ENCODE results near the gene SPR.
A peak's percentile ranks its signal among the peaks of the same experiment; 100 is the strongest.

The SPR gene

DNA sequence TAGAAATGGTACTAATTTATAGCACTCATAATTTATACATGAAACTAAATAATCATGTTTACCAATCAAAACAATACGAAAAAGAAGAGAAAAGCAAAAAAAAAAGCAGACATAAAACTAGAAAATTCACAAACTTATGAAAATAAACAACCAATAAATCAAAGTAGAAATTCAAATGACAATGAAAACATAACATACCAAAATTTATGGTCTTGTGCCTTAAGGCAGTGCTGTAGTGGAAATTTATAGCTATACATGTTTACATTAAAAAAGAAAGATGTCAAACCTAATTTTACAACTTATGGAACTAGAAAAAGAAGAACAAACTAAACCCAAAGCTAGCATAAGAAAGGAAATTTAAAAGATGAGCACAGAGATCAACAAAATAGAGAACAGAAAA, 16.1 kb upstream of the SPR start:
- DNase-seq (no peak), ATAC-seq (no peak)
- Mint-ChIP-seq H3K27me3 (peaks cover 40% of the 10 kb centered on the region), H3K4me3 (no peak overlapping the region), H3K4me1 (no peaks in the 10 kb centered on the region), H3K27ac (no peak overlapping the region), H3K36me3 (ENCODE audit: low read depth) (no peaks in the 10 kb centered on the region), H3K9me3 (peaks cover 10% of the 10 kb centered on the region)

DNA sequence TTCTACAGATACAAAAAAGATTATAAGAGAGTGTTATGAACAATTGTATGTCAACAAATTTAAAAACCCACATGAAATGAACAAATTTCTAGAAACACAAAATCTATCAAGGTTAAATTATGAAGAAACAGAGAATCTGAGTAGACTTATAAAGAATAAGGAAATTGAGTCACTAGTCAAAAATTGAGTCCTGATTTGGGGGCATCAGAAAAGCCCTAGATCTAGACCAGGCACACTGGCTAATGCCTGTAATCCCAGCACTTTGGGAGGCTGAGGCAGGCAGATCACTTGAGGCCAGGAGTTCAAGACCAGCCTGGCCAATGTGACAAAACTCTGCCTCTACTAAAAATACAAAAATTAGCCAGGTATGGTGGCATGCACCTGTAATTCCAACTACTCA, 15.3 kb upstream of the SPR start:
- no peaks in the 10 kb centered on the region for H3K36me3 Mint-ChIP-seq (ENCODE audit: low read depth)
- no peak overlapping the region for H3K4me3 Mint-ChIP-seq
- H3K27ac Mint-ChIP-seq: no peak overlapping the region
- ATAC-seq (no peak), DNase-seq (no peak)
- H3K27me3 Mint-ChIP-seq: peaks cover 35% of the 10 kb centered on the region
- peaks cover 10% of the 10 kb centered on the region for H3K9me3 Mint-ChIP-seq
- no peaks in the 10 kb centered on the region for H3K4me1 Mint-ChIP-seq

DNA sequence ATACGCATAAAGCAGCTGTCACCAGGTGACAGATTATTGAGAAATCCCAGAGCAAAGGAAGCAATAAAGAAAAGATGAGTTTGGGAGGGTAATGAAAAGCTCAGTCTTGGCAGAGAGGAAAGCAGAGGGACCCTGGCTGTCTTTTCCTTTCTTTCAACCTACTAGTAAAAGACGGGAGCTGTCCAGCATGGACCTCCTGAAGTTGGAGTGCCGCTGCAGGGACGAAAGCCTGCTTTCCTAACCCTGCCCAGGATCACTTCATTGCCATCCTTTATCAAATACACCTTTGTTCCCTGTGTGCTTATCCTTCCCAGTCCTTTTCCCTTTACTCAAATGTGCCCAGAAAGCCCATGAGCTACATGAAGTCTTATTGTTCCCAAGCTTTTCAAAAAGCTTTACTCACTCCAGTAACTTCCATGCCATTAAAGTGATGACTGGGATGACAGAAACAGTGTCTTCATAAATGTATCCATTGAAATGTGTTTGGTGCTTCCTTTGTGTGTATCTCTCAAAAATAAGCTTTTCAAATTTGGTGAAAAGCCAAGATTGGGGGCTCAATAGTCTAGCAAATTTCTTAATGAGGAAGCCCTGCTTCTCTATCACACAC, 3.7 kb upstream of the SPR start:
- Mint-ChIP-seq H3K36me3 (ENCODE audit: low read depth) (no peaks in the 10 kb centered on the region), H3K9me3 (no peaks in the 10 kb centered on the region), H3K27ac (no peak overlapping the region), H3K27me3 (peaks cover 57% of the 10 kb centered on the region), H3K4me1 (peaks cover 3% of the 10 kb centered on the region), H3K4me3 (no peak overlapping the region)
- ATAC-seq: no peak
- peak; percentile 44 for DNase-seq

DNA sequence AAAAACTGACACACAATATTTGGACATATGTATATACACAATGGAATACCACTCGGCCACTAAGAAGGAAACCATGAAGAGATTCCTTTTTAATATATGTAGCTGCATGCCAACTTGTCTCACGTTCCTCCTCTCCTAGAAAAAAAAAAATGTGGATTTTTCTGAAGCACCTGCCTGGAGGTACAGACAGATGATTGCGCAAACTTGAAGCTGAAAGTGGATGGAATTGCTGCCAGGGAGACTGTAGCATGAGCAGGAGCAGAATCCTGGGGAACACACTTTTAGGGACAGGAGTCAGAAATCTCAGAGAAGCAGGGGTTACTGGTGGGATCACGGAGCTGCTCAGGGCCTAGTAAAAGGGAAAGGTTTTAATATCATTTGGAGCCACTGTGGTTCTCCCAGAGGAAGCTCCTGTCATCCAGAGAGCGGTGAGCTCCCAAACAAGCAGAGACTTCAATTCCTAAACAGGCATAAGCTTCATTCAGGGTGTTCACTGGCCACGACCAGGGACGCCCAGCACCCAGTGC, 640 bp upstream of the SPR start:
- H3K4me1 Mint-ChIP-seq: peaks cover 5% of the 10 kb centered on the region
- H3K27ac Mint-ChIP-seq: no peak overlapping the region
- peaks cover 4% of the 10 kb centered on the region for H3K36me3 Mint-ChIP-seq (ENCODE audit: low read depth)
- H3K9me3 Mint-ChIP-seq: no peaks in the 10 kb centered on the region
- H3K4me3 Mint-ChIP-seq: peak overlapping the region; percentile 70
- DNase-seq (no peak), ATAC-seq (no peak)
- H3K27me3 Mint-ChIP-seq: peaks cover 71% of the 10 kb centered on the region

DNA sequence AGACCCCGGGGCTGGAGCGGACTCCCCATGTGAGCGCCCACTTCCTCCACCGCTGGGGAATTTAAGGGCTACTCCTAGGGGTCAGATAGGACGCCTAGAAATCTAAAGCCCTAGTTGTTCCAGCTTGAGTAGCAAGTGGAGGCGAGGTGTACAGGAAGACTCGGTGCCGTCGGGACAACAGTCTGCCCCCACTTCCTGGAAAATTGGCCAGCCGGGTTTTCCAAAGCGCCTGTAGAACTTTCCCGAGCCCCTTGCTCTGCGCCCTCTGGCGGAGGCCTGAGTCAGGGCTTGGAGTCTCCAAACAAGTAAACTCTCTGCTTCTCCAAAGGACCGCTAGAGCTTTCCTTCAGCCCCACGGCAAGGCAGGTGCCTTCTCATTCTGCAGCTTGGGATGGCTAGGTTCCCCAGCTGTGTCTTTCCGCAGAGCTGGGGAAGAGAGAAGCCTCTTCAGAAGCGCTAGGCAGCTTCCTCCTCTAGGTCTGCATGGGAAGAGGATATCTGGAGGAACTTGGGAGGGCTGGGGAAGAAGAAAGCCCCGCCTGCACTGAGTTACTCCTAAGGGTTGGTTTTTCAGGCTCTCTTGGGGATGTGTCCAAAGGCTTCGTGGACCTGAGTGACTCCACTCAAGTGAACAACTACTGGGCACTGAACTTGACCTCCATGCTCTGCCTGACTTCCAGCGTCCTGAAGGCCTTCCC, 681 bp downstream of the SPR start:
- H3K36me3 Mint-ChIP-seq (ENCODE audit: low read depth): peaks cover 4% of the 10 kb centered on the region
- peaks cover 5% of the 10 kb centered on the region for H3K4me1 Mint-ChIP-seq
- ATAC-seq: peak; percentile 31
- H3K4me3 Mint-ChIP-seq: peak overlapping the region; percentile 73
- DNase-seq: peak; percentile 76
- H3K27me3 Mint-ChIP-seq: peaks cover 67% of the 10 kb centered on the region
- no peak overlapping the region for H3K27ac Mint-ChIP-seq
- H3K9me3 Mint-ChIP-seq: no peaks in the 10 kb centered on the region

DNA sequence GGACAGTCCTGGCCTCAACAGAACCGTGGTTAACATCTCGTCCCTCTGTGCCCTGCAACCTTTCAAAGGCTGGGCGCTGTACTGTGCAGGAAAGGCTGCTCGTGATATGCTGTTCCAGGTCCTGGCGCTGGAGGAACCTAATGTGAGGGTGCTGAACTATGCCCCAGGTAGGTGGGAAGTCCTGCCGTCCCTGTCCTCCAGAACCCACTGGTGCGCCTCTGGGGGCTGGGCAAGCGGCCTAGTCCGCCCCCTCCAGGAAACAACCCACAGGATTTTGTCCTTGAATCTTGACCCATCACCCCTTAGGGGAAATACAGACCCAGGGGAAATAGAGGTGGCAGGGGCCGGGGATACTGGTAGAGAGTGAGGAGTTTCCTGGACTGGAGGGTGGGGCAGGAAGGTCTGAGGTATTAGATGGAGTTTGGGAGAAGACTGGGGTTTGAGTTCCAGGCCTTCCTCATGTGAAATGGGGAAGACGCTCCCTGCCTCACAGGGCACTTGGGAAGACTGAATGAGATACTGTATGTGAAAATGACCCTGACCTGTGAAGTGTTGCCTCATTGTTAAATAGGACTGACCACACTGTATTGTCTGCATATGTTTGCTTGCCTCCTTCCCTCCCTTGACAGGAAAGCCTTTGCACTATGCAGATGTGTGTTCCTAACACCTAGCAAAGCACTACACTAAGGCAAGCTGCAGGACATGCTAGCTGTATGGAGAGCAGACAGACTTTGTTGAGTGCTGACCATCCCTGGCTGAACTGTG, 1.4 kb downstream of the SPR start:
- peak overlapping the region; percentile 73 for H3K4me3 Mint-ChIP-seq
- ATAC-seq: no peak
- peaks cover 5% of the 10 kb centered on the region for H3K4me1 Mint-ChIP-seq
- peaks cover 65% of the 10 kb centered on the region for H3K27me3 Mint-ChIP-seq
- no peak for DNase-seq
- no peaks in the 10 kb centered on the region for H3K9me3 Mint-ChIP-seq
- H3K27ac Mint-ChIP-seq: no peak overlapping the region
- peaks cover 4% of the 10 kb centered on the region for H3K36me3 Mint-ChIP-seq (ENCODE audit: low read depth)

DNA sequence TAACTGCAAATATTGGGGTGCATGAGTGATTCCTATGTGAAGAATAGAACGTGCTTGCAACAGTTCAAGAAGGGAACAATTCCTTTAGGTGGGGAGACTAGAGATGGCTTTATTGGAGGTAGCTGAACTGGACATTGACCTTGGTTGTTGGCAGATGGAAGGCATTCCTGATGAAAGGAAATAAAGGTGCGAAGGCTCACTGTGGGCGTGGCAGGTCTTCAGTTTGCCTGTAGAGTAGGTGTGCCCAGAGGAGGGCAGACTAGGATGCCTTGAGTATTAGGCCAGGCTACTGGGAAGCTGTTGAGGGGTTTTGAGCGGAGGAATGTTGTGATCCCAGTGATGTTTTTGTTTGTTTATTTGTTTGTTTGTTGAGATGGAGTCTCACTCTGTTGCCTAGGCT, 2.8 kb downstream of the SPR start:
- peaks cover 4% of the 10 kb centered on the region for H3K36me3 Mint-ChIP-seq (ENCODE audit: low read depth)
- no peak for ATAC-seq

DNA sequence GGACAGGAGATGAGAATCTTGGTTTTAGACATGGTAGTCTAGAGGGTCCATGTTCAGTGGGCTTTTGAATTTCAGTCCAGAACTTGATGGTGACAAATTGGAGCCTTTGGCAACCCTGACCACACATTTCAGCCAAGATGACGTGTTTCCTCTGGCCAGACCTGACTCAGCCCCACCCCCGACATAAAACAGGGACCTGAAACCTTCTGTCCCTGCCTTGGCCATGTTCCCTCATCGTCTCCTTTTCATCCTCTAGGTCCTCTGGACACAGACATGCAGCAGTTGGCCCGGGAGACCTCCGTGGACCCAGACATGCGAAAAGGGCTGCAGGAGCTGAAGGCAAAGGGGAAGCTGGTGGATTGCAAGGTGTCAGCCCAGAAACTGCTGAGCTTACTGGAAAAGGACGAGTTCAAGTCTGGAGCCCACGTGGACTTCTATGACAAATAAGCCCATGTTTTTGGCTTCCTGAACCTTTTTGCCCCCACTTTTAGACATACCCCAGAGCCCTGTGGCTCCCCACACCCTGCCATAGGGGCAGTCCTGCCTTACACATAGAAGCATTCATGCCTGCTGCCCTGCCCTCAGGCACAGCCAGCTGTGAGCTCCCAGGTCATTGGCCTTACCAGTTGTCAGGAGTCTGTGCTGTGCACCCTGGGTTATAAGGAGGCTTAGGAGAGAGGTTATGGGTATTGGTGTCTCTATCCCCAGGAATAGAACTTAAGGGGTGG, 4.0 kb downstream of the SPR start:
- Mint-ChIP-seq H3K36me3 (ENCODE audit: low read depth) (peaks cover 4% of the 10 kb centered on the region), H3K4me1 (peaks cover 6% of the 10 kb centered on the region), H3K27ac (no peak overlapping the region), H3K4me3 (no peak overlapping the region), H3K27me3 (peaks cover 61% of the 10 kb centered on the region), H3K9me3 (no peaks in the 10 kb centered on the region)
- no peak for ATAC-seq
- DNase-seq: no peak

More for the DNA sequence above, 2.8 kb downstream of the SPR start:
- H3K4me3 Mint-ChIP-seq: no peak overlapping the region
- H3K27ac Mint-ChIP-seq: no peak overlapping the region
- H3K9me3 Mint-ChIP-seq: no peaks in the 10 kb centered on the region
- peaks cover 64% of the 10 kb centered on the region for H3K27me3 Mint-ChIP-seq
- peaks cover 5% of the 10 kb centered on the region for H3K4me1 Mint-ChIP-seq
- DNase-seq: no peak

DNA sequence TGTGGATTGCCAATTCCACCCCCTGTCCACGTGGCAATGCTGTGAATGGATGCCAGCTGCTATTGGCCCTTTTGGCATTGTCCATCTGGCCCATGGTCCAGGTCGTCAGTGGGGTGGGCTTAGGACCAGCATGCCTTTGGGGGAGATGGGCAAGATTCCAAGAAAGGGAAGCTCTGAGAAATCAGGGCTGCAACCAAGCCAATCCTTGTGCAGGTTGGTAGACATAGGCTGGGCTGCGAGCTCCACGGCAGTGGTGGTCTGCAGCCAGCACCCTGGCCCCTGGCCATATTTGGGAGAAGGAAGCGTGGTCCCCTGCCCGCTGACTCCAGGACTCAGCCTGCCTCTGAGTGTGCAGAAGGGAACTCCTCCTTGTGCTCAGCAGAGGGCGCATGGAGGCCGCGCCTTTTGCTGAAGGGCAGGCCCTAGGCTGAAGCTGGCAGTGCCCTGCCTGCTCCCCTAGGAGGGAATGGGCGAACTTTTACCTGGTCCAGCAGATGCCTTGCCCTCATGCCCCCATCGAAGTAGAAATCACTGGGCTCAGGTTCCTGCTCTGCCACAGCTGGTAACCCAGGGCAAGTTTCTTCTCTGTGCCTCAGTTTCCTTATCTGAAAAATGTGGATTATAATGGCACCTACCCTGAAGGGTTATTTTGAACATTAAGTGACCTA, 5.4 kb downstream of the SPR start:
- Mint-ChIP-seq H3K9me3 (no peaks in the 10 kb centered on the region), H3K27ac (no peak overlapping the region), H3K27me3 (peaks cover 60% of the 10 kb centered on the region), H3K4me3 (no peak overlapping the region), H3K4me1 (peaks cover 6% of the 10 kb centered on the region), H3K36me3 (ENCODE audit: low read depth) (peaks cover 4% of the 10 kb centered on the region)
- peak; percentile 76 for ATAC-seq
- DNase-seq: peak; percentile 61

DNA sequence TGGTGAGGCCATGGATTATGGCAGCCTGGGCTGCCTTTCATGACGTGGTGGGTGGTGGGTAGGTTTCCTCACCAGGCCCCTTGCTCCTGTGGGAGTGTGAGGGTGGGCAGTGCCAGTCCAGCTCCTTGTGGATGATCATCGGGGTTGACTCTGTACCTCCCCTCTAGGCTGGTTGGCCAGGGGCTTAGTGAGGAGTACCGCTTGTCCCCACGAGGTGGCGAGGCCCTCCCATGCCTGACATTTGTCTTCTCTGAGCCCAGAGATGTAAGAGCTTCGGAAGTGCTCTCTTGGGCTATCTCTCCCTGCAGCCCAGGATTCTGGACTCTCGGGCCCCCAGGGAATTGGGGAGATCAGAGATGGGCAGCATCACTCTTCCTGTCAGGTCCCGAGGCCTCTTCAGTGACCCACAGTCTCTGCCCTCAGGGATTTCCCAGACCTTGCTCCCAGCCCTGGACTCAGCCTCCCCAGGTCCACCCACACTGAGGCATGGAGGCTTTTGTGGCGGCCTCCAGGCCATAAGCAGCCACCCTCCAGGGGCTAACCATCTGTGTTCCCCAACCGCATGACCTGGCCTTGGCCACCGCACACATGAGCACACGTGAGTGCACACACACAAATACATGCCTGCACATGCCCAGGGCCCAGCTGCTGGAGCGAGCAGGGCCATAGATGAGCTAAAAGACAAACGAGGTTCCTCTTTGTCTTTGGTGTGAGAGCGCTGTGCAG, 6.5 kb downstream of the SPR start:
- Mint-ChIP-seq H3K27ac (no peak overlapping the region), H3K4me1 (peaks cover 4% of the 10 kb centered on the region), H3K36me3 (ENCODE audit: low read depth) (peaks cover 4% of the 10 kb centered on the region), H3K9me3 (no peaks in the 10 kb centered on the region), H3K4me3 (no peak overlapping the region), H3K27me3 (peaks cover 60% of the 10 kb centered on the region)
- DNase-seq: peak; percentile 55
- ATAC-seq: peak; percentile 58

DNA sequence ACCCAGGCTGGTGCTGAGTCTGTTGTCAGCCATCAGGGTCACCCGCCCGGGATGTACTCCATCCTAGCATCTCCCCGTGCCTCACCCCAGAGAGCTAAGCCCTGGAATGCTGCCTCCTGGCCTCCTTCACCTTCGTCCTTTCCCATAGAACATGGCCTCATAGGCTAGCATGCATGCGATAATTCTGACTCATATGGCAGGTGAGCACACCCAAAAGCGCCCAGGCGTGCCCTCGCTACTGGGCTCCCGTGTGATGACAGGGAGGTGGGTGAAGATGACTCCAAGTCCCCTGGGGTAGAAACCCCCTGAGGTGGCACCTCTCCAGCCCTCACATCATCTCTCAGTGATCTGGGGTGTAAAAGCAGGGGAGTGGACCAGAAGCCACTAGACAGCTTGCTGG, 7.3 kb downstream of the SPR start:
- Mint-ChIP-seq H3K27me3 (peaks cover 55% of the 10 kb centered on the region), H3K4me1 (peaks cover 2% of the 10 kb centered on the region), H3K27ac (no peak overlapping the region), H3K4me3 (no peak overlapping the region), H3K36me3 (ENCODE audit: low read depth) (peaks cover 4% of the 10 kb centered on the region), H3K9me3 (no peaks in the 10 kb centered on the region)
- ATAC-seq (no peak), DNase-seq (no peak)

DNA sequence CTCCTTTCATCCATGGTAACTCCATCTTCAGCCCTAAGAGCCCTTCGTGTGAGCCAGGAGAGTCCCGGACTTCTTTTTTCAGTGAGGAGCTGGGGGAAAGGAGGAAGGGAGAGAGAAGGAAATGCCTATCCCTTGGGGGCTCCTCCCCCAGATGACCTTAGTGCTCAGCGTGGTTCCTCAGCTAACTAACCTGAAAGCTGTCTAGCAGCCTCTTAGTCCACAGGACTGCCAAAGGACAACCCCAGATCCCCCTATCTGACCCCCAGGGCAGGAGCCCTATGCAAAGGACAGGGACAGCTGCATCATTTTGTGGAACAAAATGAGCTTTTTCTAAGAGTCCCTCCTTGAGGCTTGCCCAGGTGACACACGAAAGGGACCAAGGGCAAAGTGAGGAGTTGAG, 7.9 kb downstream of the SPR start:
- H3K4me1 Mint-ChIP-seq: peaks cover 2% of the 10 kb centered on the region
- no peaks in the 10 kb centered on the region for H3K9me3 Mint-ChIP-seq
- DNase-seq (no peak), ATAC-seq (no peak)
- no peak overlapping the region for H3K4me3 Mint-ChIP-seq
- H3K27me3 Mint-ChIP-seq: peaks cover 51% of the 10 kb centered on the region
- no peaks in the 10 kb centered on the region for H3K36me3 Mint-ChIP-seq (ENCODE audit: low read depth)
- H3K27ac Mint-ChIP-seq: no peak overlapping the region

DNA sequence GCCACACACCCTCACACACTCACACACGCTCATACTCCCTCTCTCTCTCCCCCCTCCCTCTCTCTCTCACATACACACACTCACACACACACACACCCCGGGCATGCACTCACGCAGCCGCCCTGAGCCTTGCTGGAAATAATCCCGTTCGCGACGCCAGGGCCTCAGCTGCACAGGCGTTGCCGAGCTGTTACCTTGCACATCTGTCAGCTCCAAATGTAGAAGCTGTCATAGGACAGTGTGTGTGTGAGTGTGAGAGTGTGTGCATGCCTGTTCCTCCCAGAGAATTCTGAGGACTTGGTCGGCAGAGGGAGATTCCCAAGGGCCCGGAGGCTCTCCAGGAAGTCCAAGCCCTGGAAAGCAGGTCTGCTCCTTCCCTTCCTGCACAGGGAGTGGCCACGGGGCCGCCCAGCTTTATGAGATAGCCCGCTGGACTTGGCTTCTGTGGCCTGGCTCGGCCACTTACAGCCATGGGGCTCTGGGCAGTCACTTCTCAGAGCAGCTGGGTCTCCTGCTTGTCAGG, 8.6 kb downstream of the SPR start:
- Mint-ChIP-seq H3K4me3 (no peak overlapping the region), H3K9me3 (no peaks in the 10 kb centered on the region), H3K27ac (no peak overlapping the region), H3K27me3 (peaks cover 55% of the 10 kb centered on the region), H3K4me1 (peaks cover 2% of the 10 kb centered on the region), H3K36me3 (ENCODE audit: low read depth) (no peaks in the 10 kb centered on the region)
- no peak for ATAC-seq
- no peak for DNase-seq

Measured in activated naive CD8-positive, alpha-beta T cell treated with anti-CD3 and anti-CD28 coated beads, Interleukin-2, amount 50 U/mL, for 24 hours (primary cell).